SK-N-MC (cell line): ENCODE data around the gene SEMA3C.

ENCODE experiments used
- DNase-seq: peaks from one replicate; pipeline ENCODE4 v3.0.0-alpha.2; 2011; ENCODE audit warnings: low read depth, low spot score
- H3K27ac ChIP-seq: fragments of 200-600 bp; sonication (generic); 2 replicates; pipeline ENCODE4 v1.5.1; 2016; ENCODE audit warnings: mixed run types
- H3K36me3 ChIP-seq: fragments of 200-600 bp; sonication (generic); 2 replicates; pipeline ENCODE4 v1.6.1; 2017; ENCODE audit warnings: antibody characterized with exemption, low read length, mixed read lengths; ENCODE audit not compliant: insufficient read depth
- H3K4me3 ChIP-seq: fragments of 200-600 bp; sonication (generic); 2 replicates; pipeline ENCODE4 v1.5.1; 2016
- H3K9ac ChIP-seq: fragments of 200-600 bp; sonication (generic); 2 replicates; pipeline ENCODE4 v1.8.0; 2017; ENCODE audit warnings: mixed run types, mixed read lengths; ENCODE audit not compliant: insufficient read length
- H3K9me3 ChIP-seq: fragments of 200-600 bp; sonication (generic); 2 replicates; pipeline ENCODE4 v1.6.1; 2017; ENCODE audit warnings: low read depth, mild to moderate bottlenecking, antibody characterized with exemption, low read length, moderate library complexity, mixed read lengths
- EZH2 ChIP-seq: fragments of 200-600 bp; sonication (generic); IDR thresholded peaks from one replicate; pipeline ENCODE4 v1.6.1; 2017; ENCODE audit warnings: antibody characterized with exemption
- FOXP2 ChIP-seq: optimal IDR thresholded peaks from 2 replicates; pipeline ENCODE3; 2011; ENCODE audit warnings: mild to moderate bottlenecking, moderate library complexity; ENCODE audit not compliant: insufficient read depth; ENCODE audit errors: extremely low read length, control extremely low read depth
- POLR2AphosphoS5 ChIP-seq: IDR thresholded peaks from 2 replicates; pipeline ENCODE4 v1.6.1; 2012; ENCODE audit warnings: mild to moderate bottlenecking, low read depth, low read length, borderline replicate concordance

The SEMA3C gene

GRCh38 chr7:80773787-80774508 is 144.9 kb downstream of the SEMA3C start:
- H3K4me3 ChIP-seq: no peak overlapping the region
- H3K36me3 ChIP-seq: no peaks in the 10 kb centered on the region
- no peaks in the 10 kb centered on the region for H3K9me3 ChIP-seq
- no peak overlapping the region for H3K27ac ChIP-seq
- no peak for DNase-seq
- no peak overlapping the region for H3K9ac ChIP-seq
- no peak for TF ChIP-seq EZH2
- TF ChIP-seq FOXP2: no peak

DNA sequence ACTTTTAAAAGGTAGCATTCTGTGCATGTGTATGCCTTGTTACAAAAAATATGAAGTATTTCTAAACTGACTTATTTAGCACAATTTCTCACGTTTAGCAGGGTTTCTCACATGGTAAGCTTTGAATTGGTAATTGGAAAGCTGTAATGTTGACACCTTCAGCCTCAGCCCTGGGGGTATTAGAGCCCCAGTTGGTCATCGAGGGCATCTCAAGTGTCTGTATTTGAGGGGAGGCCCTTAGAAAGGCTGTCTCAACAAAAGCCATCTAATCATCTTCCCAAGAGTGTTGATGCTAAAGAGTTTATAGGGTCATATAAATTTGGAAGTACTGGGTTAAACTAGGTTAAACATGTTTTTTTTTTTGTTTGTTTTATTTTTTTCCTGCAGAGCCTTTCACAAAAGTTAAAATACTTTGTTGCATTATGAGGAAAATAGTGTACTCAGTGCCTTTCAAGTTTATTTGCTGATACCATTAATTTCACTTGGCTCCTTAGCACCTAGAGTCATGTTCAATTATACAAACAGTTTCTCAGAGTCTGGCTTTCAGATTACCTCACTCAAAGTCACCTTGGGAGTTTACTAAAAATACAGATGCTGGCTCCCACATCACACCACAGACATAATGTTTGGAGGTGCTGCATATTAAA is 146.4 kb downstream of the SEMA3C start:
- H3K9me3 ChIP-seq: no peaks in the 10 kb centered on the region
- H3K27ac ChIP-seq: no peak overlapping the region
- DNase-seq: no peak

DNA sequence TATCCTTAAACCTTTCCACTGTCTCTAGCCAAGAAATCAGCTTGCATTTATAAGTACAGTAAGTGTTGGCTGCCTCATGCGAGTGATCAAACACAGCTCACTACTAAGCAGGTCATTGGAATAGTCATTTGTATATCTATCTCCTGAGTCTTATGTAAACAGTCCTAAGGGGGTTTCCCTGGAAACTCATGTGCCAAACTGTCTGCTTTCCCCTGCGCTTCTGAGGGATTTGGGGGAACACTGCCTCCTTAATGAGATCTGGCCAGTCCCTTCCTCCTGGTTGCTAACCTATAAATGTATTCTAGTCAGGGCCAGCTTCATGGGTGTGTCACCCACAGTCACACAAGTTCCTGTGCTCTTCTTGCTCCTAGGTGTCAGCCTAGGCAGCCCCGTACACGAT is 147.3 kb downstream of the SEMA3C start:
- no peaks in the 10 kb centered on the region for H3K36me3 ChIP-seq
- no peak for TF ChIP-seq EZH2
- no peak for TF ChIP-seq POLR2AphosphoS5
- TF ChIP-seq FOXP2: no peak
- H3K27ac ChIP-seq: no peak overlapping the region
- no peak for DNase-seq
- no peak overlapping the region for H3K4me3 ChIP-seq
- no peak overlapping the region for H3K9ac ChIP-seq
- no peaks in the 10 kb centered on the region for H3K9me3 ChIP-seq

More for the DNA sequence above, 146.4 kb downstream of the SEMA3C start:
- no peak for TF ChIP-seq FOXP2
- no peak for TF ChIP-seq EZH2
- TF ChIP-seq POLR2AphosphoS5: no peak
- no peaks in the 10 kb centered on the region for H3K36me3 ChIP-seq
- H3K4me3 ChIP-seq: no peak overlapping the region
- no peak overlapping the region for H3K9ac ChIP-seq

DNA sequence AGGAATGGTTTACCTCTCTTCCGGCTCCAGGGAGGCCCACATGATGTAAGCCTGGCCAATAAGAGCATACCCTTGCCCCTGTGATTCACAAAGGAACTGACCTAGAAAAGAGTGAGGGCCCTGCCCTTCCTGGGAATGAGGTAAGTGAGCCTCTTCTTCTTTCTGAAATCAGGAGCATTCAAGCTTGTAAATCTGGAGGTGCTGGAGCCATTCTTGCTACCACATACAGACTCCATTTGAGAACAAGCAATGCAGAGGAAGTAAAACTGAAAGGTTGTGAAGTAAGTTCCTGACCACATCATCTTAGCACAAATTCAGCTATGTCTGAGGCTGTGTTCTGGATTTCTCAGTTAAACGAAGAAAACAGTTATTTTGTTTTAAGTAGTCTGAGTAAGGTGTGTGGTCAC is 148.2 kb downstream of the SEMA3C start:
- Histone ChIP-seq H3K36me3 (no peaks in the 10 kb centered on the region), H3K27ac (no peak overlapping the region), H3K4me3 (no peak overlapping the region), H3K9ac (no peak overlapping the region), H3K9me3 (no peaks in the 10 kb centered on the region)
- TF ChIP-seq EZH2 (no peak), POLR2AphosphoS5 (no peak), FOXP2 (no peak)
- no peak for DNase-seq

- no peak for DNase-seq
- Histone ChIP-seq H3K27ac (no peak overlapping the region), H3K9me3 (no peaks in the 10 kb centered on the region), H3K9ac (no peak overlapping the region), H3K4me3 (no peak overlapping the region), H3K36me3 (peaks cover 2% of the 10 kb centered on the region; the same call in 1 of the 2 replicates)
- no peak for TF ChIP-seq EZH2
- TF ChIP-seq POLR2AphosphoS5: no peak
- no peak for TF ChIP-seq FOXP2
These were observed 148.8 kb downstream of the SEMA3C start for GRCh38 chr7:80770061-80770460.

DNA sequence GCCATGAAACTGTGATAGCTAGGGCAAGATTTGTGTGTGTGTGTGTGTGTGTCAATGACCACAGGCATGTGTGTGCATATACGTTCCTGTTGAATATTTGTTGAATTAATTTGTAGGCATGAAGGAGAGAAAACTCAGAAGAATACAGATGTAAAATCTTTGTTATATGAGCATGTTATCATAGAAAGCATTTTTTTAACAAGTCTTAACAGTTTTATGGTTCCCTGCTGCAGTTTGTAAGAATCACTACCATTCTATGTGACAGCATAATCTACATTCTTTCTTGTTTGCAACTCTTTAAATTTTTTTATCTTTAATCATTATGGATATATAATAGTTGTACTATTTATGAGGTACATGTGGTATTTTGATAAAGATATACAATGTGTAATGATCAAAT is 150.1 kb downstream of the SEMA3C start:
- peaks cover 4% of the 10 kb centered on the region; the same call in 1 of the 2 replicates for H3K36me3 ChIP-seq
- DNase-seq: no peak
- no peak overlapping the region for H3K4me3 ChIP-seq
- H3K9me3 ChIP-seq: no peaks in the 10 kb centered on the region
- H3K27ac ChIP-seq: no peak overlapping the region
- TF ChIP-seq POLR2AphosphoS5: no peak
- no peak for TF ChIP-seq FOXP2
- TF ChIP-seq EZH2: no peak
- H3K9ac ChIP-seq: no peak overlapping the region

DNA sequence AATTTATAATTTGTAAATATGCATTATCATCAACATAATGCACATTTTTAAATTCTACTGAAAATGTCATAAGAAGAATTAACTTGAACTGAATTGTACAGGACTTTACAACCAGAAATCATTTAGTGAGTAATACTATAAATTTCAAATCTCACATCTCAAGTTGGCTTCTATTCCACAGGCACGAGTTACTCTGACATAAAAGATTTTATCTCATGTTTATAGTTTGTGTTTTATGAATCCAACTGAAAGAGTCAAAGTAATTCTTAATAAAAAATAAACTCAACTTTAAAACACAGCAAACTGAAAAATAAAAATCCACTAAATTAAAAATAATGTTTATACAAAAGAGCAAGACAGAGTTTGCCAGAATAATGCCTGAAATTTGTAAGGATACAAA is 151.2 kb downstream of the SEMA3C start:
- H3K9ac ChIP-seq: no peak overlapping the region
- TF ChIP-seq POLR2AphosphoS5 (no peak), FOXP2 (no peak), EZH2 (no peak)
- H3K4me3 ChIP-seq: no peak overlapping the region
- peaks cover 4% of the 10 kb centered on the region; the same call in 1 of the 2 replicates for H3K36me3 ChIP-seq
- DNase-seq: no peak
- no peak overlapping the region; the same call in 1 of the 2 replicates for H3K27ac ChIP-seq
- no peaks in the 10 kb centered on the region for H3K9me3 ChIP-seq

DNA sequence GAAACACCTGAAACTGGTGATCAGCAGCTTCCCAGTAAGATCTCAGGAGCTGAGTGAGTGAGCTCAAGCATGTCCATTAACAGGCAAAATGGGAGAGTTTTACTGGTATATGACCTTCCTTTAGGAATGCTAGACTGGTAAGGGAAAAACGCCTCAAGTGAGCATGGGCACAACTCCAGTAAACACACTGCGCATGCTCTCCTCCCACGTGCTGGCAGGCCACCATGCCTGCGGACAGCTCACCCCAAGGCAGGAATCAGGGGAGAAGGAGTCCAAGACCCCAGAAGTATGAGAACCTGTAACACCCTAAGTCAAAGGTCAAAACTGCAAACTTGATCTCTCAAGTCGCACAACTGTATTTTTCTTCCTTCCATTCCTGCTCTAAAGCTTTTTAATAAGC is 152.1 kb downstream of the SEMA3C start:
- Histone ChIP-seq H3K36me3 (peaks cover 4% of the 10 kb centered on the region; the same call in 1 of the 2 replicates), H3K9me3 (no peaks in the 10 kb centered on the region), H3K27ac (no peak overlapping the region), H3K9ac (no peak overlapping the region), H3K4me3 (no peak overlapping the region)
- no peak for DNase-seq
- TF ChIP-seq EZH2 (no peak), POLR2AphosphoS5 (no peak), FOXP2 (no peak)

GRCh38 chr7:80764132-80764531 is 154.7 kb downstream of the SEMA3C start:
- peaks cover 17% of the 10 kb centered on the region; the same call in 1 of the 2 replicates for H3K36me3 ChIP-seq
- H3K27ac ChIP-seq: no peak overlapping the region
- DNase-seq: no peak

More at GRCh38 chr7:80764132-80764531, 154.7 kb downstream of the SEMA3C start:
- no peaks in the 10 kb centered on the region for H3K9me3 ChIP-seq
- H3K4me3 ChIP-seq: no peak overlapping the region
- TF ChIP-seq POLR2AphosphoS5 (no peak), EZH2 (no peak), FOXP2 (no peak)
- no peak overlapping the region for H3K9ac ChIP-seq
